Measurements from ENCODE around the gene MCTP1.

MCTP1 gene

DNA sequence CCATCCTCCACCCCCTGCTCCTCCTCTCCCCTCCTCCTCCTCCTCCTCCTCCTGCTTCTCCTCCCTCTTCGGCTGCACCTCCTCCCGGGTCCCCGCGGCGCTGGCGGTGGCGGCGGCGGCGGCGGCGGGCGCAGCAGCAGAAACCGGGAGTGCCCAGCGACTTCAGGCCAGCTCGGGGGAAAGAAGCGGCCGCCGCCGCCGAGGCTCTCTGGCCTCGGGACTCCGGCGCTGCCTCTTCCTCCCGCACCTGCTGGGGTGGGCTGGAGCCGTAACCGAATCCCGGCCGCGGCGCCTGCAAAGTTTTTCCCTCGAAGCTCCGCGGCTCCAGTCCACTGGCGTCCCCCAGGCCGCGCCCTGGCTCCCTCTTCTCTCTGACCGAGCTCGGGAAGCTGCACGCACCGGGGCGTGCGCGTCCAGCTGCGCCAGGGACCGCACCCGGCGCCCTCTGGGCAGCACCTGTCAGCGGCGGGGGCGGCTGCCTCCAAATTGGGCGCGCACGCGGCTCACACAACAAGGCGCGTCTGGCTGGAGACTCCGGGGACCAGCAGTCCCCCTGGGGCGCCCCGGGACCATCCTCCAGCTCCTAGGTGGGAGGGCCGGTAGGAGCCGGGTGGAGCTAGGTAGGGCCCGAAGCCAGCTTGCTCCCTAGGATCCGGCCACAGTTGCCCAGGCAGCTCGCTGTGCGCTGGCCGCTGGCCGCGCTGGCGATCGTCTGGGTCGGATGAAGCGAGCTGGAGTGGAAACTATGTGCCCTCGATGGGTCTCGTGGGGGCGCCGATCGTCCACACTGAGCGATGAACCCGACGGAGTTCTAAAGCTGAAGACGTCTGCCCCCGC is at the start of gene MCTP1:
Gene MCTP1 (minus strand): TSS at position 523 of the 837 bp plus-strand sequence.
- DNase-seq, result no peak

DNA sequence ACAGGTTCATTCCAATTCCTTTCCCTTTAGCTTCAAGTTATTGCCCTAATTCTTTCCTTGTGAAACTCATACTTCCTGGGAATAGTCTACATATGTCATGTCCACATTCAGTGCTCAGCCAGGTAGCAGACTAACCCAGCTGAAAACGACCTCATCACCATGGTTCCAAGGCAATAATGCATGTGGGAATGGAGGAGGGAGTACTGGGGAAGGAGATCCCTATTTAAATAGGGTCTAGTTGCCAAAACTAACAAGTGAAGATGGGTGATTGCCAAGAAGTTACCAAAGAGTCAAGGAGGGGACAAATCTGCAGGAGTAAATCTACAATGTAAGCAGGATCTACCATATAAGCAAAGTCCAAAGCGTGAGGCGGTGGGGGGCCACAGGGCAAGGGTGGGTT is 47.3 kb upstream of the MCTP1 start:
- DNase-seq, result no peak

DNA sequence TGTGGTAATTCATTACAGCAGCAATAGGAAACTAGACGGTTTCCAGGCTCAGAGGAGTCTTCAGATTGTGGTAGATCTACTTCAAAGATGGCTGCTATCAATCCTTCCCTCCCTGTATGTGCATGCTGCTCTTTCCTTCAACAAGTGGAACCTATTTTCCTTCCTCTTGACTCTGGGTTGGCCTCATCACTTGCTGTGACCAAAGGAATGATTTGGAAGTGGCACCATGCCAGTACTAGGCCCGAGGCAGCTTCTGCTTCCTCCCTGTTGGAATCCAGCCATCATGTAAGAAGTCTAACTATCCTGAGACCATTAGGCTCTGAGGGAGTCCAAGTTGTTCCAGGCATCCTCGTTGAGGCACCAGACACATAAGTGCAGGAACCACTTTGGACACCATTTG is 46.5 kb upstream of the MCTP1 start:
- DNase-seq, result no peak

DNA sequence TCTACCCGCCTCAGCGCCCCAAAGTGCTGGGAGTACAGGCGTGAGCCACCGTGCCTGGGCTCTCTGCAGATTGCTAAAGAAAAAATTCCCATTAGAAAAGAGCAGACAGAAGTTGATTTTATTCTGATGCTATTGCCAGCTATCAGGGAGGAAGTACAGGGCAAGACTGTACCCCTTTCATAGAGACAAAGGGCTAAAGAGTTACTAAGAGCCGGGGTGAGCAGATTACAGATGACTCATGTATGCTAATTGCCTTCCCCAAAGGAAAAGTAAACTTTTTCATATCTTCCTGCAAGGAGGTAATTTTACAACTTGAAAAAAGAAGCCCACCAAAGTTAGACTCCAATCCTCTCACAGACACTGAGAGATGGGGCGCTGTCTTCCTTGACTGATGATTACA is 42.3 kb upstream of the MCTP1 start:
- DNase-seq, result no peak

DNA sequence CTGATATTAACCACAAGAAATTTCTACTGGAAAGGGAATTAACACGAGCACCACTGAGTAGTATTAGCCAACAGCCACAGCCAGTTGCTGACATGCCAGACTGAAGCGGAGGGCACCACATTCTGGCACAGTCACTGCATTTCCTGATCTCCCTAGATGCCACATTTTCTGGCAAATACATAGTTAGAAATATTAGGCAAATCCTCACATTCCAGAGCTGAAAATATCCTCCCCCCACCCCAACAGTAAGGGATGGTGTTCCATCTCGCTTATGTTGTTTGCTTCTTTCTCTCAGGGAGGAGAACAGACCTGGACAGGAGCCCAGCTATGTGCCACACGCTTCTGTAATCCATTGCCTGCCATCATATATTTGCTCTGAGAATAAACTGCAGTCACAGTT is 32.8 kb upstream of the MCTP1 start:
- DNase-seq, result no peak

DNA sequence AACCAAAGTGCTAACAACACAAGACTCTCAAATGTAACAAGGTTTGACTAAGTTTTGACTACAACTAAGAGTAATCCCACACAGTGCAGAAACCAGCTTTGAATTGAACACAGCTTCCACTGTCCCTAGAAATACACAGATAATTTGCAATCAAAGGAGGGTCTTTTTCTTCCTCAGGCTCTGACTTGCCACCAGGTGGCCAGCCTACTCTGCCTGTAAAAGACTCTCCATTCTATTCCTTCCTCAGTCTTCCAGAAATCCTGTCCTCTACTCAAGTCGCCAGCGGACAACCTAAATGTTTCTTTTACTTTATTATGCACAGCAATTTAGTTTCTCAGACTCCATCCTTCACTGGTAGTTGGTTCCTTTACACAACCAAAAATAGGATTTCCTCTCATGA is 32.2 kb upstream of the MCTP1 start:
- no peak for DNase-seq

DNA sequence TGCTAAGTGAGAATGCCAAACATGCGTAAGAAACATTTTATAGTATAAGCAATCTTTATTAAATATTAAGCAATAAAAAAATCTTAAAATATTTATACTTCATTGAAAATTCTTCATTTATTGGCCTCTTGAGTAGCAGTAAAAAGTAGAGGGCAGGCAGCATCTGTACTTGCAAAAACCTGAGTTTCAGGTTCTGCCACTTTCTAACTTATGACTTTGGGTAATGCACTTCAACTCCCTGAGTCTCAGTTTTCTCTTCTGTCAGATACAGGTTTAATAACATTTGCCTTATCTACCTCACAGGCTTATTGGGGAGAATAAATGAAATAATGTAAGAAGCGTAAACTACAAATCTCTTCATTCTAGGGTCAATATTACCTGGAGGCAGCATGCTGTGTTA is 19.8 kb upstream of the MCTP1 start:
- no peak for DNase-seq

DNA sequence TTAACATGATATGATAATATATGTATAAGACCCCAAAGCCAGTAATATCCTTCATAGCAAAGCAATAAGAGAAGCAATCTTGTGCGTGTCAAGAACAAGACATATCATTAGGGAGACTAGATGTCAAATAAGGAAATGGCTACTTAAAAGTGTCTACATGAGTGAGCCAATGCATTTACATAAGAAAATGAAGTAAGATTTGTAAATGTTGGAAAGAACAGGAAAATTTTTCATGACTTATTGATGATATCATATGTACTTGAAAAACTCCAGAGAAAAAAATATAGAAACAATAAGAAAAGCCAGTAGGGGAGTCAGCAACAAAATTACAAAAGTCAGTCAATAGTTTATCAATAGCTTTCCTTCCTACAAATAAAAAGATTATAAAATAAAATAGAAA is 13.8 kb upstream of the MCTP1 start:
- DNase-seq, result no peak

DNA sequence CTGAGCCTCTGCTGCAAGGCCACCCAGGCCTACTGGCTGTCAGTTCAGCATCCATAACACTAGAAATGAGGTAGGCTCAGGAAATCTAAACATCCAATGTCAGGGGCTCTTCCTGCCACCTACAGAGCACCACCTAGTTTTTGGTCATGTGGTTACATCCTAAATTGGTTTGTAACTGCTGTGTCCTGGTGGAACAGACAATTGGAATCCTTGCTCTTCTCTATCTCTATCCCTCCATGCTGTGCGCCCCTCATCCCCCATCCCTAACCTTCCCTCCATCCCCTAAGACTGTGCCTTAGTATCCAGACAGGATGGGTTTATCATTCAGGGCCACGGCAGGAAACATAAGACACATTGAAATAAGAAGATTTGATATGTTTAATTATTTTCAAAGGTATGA is 11.4 kb upstream of the MCTP1 start:
- DNase-seq, result no peak

DNA sequence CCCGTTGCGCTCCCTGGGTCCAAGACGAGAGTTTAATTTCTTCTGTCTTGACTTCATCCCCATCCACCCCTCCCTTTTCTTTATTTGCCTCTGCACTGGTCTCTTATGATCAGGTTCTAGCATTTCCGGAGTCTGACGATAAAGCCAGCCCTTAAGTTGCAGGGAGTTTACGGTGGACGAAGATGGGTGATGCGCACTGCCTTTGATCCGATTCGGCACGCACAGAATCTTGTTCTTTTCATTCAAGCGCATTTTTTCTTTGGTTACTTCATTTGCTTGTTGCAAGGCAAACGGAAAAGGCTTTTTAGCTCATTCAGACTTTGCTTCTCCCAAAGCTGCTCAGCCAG is 488 bp upstream of the MCTP1 start:
- DNase-seq, result no peak

DNA sequence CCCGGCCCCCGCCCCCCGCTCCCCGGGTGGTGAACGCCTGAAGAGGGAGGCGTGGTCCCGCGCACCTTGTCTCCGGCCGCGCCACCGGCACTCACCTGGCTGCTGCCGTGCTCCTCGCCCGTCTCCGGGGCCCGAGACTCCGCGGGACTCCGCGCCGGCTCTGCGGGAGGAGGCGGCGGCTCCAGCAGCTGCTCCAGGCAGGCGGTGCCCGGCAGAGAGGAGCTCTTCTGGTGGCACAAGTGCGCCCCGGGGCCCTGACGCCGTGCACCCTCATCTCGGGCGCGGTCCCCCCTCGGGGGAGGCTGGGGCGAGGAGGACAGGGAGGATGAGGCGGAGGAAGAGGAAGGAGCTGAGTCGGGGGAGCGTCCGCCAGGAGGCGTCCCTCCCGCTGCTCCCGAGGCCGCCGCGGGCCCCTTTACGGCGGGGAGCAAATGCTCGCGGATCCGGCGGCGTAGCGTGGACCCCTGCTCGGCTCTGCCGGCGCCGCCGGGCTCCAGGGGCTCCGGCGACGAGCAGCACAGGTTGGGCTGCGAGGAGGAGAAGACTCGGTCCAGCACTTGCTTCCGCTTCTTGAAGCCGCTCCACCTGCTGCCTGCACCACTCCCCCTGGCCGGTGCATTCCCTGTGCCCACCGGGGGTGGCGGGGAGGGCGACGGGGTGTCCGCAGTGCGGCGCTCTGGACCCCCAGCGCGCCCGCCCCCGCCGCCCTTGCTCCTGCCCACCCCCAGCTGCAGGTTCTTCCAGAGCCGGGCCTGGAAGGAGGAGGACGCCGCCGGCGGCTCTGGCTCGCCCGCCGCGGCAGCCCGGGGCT is 928 bp downstream of the MCTP1 start:
- no peak for DNase-seq

DNA sequence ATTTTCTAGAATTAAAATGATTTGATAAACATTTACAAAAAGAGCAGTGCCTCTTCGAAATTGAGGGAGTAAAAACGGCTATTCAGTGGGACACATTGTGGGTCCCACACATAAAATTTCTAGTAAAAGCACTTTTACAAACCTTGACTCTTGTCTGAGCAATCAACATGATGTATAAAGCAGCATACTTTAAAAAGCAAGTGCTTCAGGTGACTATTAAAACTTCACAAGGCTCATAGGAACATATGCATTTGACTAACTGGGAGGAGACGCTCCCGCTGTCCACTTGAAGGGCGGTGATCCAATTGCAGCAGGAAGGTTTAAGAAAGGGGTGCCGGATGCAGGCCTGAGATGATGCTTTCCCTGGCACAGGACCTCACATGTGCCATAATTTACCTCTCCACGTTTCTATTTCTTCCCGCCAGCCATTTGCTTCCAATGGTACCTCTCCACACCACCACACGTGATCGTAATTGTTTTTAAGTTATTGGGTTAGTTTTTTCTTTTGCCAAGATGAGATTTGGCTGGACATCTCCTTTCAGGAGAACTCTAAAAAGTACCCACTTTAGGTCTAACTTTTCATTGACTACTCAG is 1.8 kb downstream of the MCTP1 start:
- DNase-seq, result no peak

DNA sequence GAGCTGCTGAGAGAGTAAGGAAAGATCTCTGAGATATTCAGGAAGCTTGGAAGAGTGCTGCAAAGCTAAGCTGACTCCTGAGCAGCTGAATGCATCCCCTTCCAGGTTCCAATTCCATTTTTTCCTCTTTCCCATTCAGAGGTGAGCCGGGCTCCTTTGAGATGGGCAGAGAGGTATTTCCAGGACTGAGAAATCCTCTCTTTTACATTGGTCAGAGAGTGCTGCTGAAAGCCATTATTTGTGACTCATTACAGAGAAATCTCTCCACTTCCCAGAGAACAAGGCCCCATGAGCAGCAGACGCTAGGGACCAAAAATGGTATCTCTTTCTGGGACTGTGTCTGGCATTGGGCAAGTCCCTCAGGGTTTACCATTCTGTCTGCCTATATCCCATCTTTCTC is 3.7 kb downstream of the MCTP1 start:
- no peak for DNase-seq

DNA sequence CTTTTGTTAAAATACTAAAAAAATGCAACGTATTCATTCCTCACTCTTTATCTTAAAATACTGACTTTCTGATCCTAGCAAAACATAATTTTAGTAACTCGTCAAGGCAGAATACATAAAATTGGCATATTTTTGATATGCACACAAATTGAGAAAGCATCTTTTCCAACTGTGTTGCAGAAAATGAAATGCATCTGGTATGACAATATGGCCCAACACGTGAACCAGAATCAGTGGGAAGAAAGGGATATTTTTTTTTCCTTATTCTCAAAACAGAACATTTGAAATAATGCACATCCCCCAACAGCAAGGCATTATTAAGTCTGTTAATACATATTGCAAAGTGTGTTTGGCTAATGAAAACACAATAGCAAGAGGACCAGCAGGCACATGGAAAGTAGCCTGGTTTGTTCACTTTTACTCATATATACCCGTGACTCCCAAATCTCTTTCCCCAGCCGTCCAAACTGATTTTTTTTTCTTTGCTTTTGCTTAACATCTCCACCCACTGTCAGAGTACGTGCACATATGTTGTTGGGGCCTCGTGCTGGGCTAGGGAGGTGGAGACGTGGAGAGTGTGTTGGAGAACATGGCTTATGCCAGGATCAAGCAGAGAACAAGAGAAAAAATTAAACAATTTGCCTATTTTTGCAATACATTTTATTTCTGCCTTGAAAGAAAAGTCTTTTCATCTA is 4.3 kb downstream of the MCTP1 start:
- no peak for DNase-seq

DNA sequence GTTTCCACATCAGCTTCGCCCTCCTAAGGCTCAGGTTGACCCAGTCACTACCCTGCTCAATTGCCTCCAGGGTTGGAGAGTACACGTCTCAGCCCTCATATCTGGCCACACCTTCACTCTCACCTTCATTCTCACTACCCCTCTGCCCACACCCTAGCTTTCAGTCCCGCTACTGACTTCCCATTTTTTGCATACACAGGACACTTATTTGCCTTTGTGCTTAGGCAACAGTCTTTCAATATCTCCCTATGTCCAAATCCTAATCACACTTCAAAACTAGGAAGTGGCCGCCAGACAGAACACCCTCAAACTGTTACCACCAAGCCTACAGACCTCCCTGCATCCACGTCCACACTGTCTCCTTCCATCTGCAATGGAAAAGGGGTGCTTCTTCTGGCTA is 10.9 kb downstream of the MCTP1 start:
- no peak for DNase-seq

DNA sequence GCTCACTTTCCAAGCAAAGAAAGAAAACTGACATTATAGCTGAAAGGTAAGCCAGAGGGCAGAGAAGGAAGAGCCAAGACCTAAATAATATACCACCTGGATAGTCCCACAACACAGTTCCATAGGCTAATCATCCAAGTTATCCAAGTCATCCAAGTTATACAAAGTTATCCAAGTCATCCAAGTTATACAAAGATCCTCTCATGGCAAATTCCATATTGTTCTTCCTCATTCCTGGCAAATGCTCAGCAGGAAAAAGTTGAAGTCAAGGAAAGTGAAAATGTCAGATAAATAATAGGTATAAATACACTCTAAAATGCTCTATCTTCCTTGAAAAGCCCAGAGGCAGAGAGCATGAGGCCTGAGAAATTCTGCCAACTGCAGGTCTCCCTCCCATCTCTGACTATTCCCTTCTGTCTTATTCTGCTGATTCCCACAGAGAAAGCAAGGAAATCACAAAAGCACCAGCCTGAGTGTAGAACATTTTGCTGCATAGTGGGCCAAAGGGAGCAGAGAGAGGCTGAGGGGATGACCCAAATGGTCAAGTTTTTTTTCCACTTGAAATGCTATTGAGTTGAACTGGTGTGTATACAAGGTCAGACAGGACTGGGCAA is 12.5 kb downstream of the MCTP1 start:
- no peak for DNase-seq

DNA sequence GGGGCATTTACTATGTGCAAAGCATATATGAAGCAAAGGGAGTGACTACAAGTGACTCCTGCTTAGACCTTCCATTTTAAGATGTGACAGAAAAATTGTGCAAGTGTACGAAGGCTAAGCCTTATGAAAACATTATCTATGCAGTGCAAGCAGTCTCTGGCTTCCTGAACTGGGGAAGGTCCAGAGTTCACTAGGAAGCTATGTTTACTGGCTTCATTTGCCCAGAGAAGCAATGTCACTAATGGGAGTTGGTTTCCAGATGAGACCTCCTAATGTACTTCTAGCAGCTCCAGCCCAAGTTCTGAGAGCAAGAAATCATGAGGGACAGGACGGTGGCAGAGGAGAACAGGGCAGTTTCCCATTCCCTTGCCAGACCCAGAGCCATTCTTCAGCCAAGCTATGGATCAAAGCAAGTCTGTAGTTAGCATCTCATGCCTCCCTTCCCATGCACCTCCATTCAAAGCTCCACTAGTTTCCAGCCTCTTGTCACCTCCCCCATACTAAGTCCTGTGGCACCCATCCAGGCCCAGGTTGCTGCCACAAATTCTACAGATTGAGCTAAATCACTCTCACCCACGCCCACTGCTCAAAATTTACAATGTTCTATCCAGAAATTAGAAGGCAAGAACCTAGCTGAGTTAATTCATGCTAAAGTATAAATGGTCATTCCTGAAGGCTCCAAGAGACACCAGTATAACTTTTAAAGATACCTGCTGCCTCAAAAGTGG is 21.8 kb downstream of the MCTP1 start:
- no peak for DNase-seq

DNA sequence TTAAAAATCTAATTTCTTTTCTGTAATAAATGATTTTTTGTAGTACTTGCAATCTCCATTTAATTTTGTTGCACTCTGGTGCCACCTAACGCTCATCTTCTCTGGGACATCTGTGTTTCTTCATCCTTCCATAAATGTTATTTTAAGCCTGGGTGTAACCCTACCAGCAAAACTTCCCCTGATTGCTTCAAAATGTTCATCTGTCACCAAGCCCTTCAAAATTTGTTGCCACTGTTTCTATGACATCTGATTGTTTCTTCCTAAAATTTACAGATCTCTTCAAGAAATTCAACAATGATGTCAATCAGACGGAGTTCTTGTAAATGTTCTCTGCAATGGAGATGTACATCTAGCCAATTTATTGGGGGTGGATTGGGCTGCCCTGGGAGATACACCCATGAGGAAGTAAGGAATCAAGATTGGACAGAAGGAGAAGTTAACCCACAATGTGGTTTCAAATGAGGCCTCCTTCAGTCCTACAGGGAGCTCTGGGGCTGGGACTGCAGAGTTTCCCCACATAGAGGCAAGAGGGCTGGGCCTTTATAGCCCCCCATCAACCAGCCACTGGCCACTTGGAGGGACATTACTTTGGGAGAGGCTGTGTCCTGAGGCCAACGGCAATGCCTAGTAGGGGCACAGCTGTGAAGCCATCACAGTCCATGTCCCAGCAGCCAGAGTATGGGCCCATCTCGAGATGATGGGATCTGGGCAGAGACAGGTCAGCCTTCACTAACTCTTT is 23.3 kb downstream of the MCTP1 start:
- DNase-seq, result no peak

DNA sequence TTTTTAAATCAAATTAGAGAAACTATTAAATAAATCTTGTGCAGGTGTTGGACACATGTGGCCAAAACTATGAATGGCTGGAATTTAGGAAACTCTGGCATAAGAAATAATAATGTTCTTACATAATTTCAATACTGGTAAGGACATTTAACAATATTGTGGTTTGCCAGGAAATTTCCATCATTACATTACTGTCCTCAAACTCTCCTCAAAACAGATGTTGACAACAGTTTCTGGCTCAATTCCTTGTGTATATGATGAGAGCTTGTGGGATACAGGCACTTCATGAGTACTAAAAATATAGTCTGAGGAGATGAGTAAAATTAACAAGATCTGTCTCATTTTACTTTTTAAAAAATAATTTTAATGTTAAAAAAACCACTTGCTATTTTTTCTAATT is 27.9 kb downstream of the MCTP1 start:
- DNase-seq, result no peak

DNA sequence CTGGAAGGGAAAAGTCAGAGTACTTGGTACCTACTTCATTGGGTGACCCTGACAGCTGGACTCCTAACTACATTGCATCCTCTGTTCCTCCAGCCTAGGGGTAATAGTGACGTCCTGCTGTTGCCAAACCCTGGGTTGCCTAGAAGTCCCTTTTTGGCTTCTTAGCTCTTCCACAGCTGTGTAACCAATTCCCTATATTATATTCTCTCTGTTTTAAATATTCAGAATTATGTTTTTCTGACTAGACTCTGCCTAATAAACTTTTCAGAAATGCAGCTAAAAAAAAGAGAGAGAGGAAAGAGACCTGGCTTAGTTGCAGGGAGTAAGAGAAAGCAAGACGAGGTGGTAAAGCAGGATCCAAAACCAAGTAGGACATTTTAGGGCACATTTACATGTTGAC is 28.4 kb downstream of the MCTP1 start:
- no peak for DNase-seq

DNA sequence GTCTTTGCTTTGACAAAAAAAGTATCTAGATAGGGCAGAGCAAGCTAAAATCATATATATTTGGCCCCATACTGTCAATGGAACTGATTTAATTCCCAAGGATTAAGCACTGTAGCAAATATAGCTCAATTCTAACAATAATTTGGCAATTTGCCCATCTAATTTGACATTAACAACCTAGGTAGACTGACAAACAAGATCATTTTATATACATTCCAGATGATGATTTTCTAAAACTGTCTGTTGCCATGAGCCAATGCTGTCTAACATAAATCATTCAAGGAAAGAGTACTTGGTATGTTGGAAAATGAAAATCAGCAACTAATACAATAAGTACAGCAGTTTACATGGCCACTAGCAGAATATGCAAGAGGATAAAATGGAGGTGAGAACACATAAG is 32.1 kb downstream of the MCTP1 start:
- DNase-seq, result no peak

DNA sequence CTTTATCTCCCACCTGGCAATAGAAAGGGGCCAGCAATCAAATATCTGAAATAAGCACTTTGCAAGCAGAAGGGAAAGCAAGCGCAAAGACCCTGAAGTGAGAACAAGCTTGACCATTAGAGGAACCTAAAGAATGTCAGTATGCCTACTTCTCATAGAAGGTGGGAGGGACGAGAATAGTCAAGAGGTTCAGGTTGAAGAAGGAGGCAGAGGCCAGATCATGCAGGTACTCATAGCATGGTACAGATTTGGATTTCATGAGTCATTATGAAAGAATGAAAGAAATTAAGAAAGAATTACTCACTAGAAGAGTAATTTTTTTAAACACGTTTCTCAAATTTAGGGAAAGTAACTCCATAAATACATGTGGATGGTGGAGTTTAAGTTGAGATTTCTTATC is 33.7 kb downstream of the MCTP1 start:
- no peak for DNase-seq

All from cortex of kidney (tissue), 1 donor.